ENCODE results near the gene SARNP.

The SARNP gene

GRCh38 chr12:55816881-55817344, 611 bp downstream of the SARNP start:
- no peak overlapping the region for H3K4me3 Mint-ChIP-seq
- H3K9me3 Mint-ChIP-seq = no peaks in the 10 kb centered on the region
- no peaks in the 10 kb centered on the region for H3K27me3 Mint-ChIP-seq (ENCODE audit: low read depth, poor library complexity)
- H3K36me3 Mint-ChIP-seq (ENCODE audit: low read depth) = peaks cover 35% of the 10 kb centered on the region
- no peak overlapping the region for H3K27ac Mint-ChIP-seq
- no peak for DNase-seq
- peaks cover 45% of the 10 kb centered on the region for H3K4me1 Mint-ChIP-seq
- TF ChIP-seq, protein P1, sequence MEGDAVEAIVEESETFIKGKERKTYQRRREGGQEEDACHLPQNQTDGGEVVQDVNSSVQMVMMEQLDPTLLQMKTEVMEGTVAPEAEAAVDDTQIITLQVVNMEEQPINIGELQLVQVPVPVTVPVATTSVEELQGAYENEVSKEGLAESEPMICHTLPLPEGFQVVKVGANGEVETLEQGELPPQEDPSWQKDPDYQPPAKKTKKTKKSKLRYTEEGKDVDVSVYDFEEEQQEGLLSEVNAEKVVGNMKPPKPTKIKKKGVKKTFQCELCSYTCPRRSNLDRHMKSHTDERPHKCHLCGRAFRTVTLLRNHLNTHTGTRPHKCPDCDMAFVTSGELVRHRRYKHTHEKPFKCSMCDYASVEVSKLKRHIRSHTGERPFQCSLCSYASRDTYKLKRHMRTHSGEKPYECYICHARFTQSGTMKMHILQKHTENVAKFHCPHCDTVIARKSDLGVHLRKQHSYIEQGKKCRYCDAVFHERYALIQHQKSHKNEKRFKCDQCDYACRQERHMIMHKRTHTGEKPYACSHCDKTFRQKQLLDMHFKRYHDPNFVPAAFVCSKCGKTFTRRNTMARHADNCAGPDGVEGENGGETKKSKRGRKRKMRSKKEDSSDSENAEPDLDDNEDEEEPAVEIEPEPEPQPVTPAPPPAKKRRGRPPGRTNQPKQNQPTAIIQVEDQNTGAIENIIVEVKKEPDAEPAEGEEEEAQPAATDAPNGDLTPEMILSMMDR (IDR thresholded peaks at IDR 0.05) = no peak

GRCh38 chr12:55815473-55815872, 2.1 kb downstream of the SARNP start:
- Mint-ChIP-seq H3K27me3 (ENCODE audit: low read depth, poor library complexity) (no peaks in the 10 kb centered on the region), H3K4me1 (peaks cover 51% of the 10 kb centered on the region), H3K9me3 (no peaks in the 10 kb centered on the region), H3K4me3 (no peak overlapping the region), H3K27ac (no peak overlapping the region), H3K36me3 (ENCODE audit: low read depth) (peaks cover 34% of the 10 kb centered on the region)
- TF ChIP-seq, protein P1 (IDR thresholded peaks at IDR 0.05) = no peak
- DNase-seq = no peak

GRCh38 chr12:55814257-55814656, 3.3 kb downstream of the SARNP start:
- Mint-ChIP-seq H3K27me3 (ENCODE audit: low read depth, poor library complexity) (no peaks in the 10 kb centered on the region), H3K36me3 (ENCODE audit: low read depth) (peaks cover 40% of the 10 kb centered on the region), H3K27ac (peak overlapping the region; percentile 14), H3K4me1 (peaks cover 49% of the 10 kb centered on the region), H3K9me3 (no peaks in the 10 kb centered on the region), H3K4me3 (no peak overlapping the region)
- TF ChIP-seq, protein P1 (IDR thresholded peaks at IDR 0.05) = no peak
- no peak for DNase-seq

DNA sequence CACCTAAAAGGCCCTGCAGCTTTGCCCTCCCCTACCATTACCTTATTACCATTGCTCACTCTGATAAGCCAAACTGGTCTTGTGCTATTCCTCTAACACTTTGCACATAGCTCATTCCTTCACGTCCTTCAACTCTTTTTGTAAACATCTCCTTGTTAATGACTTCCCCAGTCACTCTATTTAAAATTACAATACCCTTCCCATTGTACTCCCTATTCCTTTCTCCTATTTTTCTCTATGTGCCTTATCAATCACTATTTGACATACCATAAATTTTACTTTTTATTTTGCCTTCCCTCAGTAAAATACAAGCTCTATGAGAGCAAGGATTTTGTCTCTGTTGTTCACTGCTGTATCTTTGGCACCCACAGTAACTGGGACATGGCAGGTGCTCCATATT, 5.4 kb downstream of the SARNP start:
- no peak overlapping the region for H3K4me3 Mint-ChIP-seq
- TF ChIP-seq, protein P1 (IDR thresholded peaks at IDR 0.05) = no peak
- H3K27me3 Mint-ChIP-seq (ENCODE audit: low read depth, poor library complexity) = no peaks in the 10 kb centered on the region
- peaks cover 53% of the 10 kb centered on the region for H3K36me3 Mint-ChIP-seq (ENCODE audit: low read depth)
- DNase-seq = no peak
- H3K27ac Mint-ChIP-seq = peak overlapping the region; percentile 38
- peaks cover 39% of the 10 kb centered on the region for H3K4me1 Mint-ChIP-seq
- H3K9me3 Mint-ChIP-seq = no peaks in the 10 kb centered on the region

- TF ChIP-seq, protein P1 (IDR thresholded peaks at IDR 0.05) = no peak
- DNase-seq = no peak
- no peaks in the 10 kb centered on the region for H3K9me3 Mint-ChIP-seq
- no peak overlapping the region for H3K4me3 Mint-ChIP-seq
- H3K4me1 Mint-ChIP-seq = peaks cover 26% of the 10 kb centered on the region
- H3K36me3 Mint-ChIP-seq (ENCODE audit: low read depth) = peaks cover 60% of the 10 kb centered on the region
- H3K27me3 Mint-ChIP-seq (ENCODE audit: low read depth, poor library complexity) = no peaks in the 10 kb centered on the region
- H3K27ac Mint-ChIP-seq = no peak overlapping the region
These were observed 8.2 kb downstream of the SARNP start for GRCh38 chr12:55809274-55809673.

DNA sequence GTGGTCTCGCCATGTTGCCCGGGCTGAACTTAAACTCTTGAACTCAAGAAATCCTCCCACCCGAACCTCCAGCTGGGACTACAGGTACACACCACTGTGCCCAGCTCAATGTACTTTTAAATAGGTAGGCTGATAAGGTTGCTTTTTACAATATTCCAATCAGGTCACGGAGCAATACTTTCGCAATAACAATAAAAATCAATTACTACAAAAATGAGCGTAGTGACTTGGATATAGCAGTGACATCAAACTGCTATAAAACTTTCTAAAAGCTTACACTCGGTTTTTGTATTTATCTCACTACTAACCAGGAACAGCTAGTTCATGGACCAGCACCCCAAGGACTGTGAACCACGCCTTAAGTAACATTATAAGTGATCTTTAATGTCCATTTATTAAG, 10.5 kb downstream of the SARNP start:
- no peak overlapping the region for H3K4me3 Mint-ChIP-seq
- no peaks in the 10 kb centered on the region for H3K9me3 Mint-ChIP-seq
- TF ChIP-seq, protein P1 (IDR thresholded peaks at IDR 0.05) = no peak
- no peaks in the 10 kb centered on the region for H3K27me3 Mint-ChIP-seq (ENCODE audit: low read depth, poor library complexity)
- H3K4me1 Mint-ChIP-seq = peaks cover 7% of the 10 kb centered on the region
- peak overlapping the region; percentile 61 for H3K27ac Mint-ChIP-seq
- peaks cover 64% of the 10 kb centered on the region for H3K36me3 Mint-ChIP-seq (ENCODE audit: low read depth)
- no peak for DNase-seq

Measured in nephron progenitor cell (in vitro differentiated cells).